Duodenal mucosa (tissue), 2 donors: Measurements from ENCODE around the gene DIDO1.

ENCODE experiments used
- H3K27ac ChIP-seq: one replicate; pipeline ENCODE4 v1.7.0; 2013; ENCODE audit warnings: low read depth, low read length
- H3K27me3 ChIP-seq, 2 donors: one replicate each; pipeline ENCODE4 v1.7.0; 2013; ENCODE audit warnings: low read length in 2 of 2, control low read depth in 1 of 2; ENCODE audit not compliant: insufficient read depth in 2 of 2, control insufficient read depth in 1 of 2
- H3K36me3 ChIP-seq, 2 donors: one replicate each; pipeline ENCODE4 v1.7.0; 2013; ENCODE audit warnings: low read length in 2 of 2, control low read depth in 1 of 2; ENCODE audit not compliant: insufficient read depth in 2 of 2, control insufficient read depth in 1 of 2
- H3K4me1 ChIP-seq, 2 donors: one replicate each; pipeline ENCODE4 v1.7.0; 2013; ENCODE audit warnings: low read length in 2 of 2, control low read depth in 1 of 2; ENCODE audit not compliant: insufficient read depth in 2 of 2, control insufficient read depth in 1 of 2
- H3K4me3 ChIP-seq, 2 donors: one replicate each; pipeline ENCODE4 v1.7.0; 2013; ENCODE audit warnings: low read length in 2 of 2, low read depth in 1 of 2
- H3K9ac ChIP-seq, 2 donors: one replicate each; pipeline ENCODE4 v1.7.0; 2013; ENCODE audit warnings: low read length in 2 of 2, low read depth in 1 of 2
- H3K9me3 ChIP-seq, 2 donors: one replicate each; pipeline ENCODE4 v1.7.0; 2013; ENCODE audit warnings: low read length in 2 of 2, control low read depth in 1 of 2; ENCODE audit not compliant: control insufficient read depth in 1 of 2

The DIDO1 gene

DNA sequence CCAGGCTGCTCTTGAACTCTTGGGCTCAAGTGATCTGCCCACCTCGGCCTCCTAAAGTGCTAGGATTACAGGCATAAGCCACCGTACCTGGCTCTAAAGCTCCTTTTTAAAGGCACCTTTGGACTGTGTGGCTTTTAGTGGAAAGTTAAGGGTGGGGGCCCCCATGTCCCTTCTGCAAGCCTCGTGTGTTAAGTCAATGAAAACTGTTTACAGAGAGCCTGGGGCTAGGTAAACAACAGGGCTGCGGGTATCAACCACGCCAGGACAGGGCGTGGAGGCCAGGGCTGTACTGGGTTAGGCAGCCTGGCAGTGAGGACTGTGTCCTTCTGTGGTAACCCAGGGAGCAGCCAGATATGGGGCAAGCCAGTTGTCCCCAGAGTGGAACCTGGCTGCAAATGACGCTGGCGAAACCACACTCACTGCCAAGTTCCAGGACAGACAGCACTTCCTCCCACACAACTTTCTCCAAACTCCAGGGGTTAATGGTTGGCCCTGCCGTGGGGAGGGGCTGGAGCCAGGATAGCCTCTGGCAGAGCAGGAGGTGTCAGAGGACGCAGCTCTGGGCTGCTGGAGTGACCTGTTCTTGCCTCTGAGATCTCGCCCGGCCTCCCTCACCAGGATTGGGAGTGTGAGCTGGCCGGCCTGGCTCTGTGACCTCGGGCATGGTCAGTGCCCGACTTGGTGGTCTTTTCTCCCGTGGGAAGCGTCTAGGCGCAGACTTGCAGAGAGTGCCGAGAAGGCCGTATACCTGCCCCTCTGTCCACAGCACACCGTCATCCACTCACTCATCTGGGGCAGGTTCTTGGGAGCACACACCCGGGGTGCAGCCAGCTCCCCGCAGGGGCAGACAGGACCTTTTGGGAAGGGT is 29.4 kb upstream of the DIDO1 start:
- peaks cover 0 to 10% of the 10 kb centered on the region in 2 donors for H3K36me3 ChIP-seq

DNA sequence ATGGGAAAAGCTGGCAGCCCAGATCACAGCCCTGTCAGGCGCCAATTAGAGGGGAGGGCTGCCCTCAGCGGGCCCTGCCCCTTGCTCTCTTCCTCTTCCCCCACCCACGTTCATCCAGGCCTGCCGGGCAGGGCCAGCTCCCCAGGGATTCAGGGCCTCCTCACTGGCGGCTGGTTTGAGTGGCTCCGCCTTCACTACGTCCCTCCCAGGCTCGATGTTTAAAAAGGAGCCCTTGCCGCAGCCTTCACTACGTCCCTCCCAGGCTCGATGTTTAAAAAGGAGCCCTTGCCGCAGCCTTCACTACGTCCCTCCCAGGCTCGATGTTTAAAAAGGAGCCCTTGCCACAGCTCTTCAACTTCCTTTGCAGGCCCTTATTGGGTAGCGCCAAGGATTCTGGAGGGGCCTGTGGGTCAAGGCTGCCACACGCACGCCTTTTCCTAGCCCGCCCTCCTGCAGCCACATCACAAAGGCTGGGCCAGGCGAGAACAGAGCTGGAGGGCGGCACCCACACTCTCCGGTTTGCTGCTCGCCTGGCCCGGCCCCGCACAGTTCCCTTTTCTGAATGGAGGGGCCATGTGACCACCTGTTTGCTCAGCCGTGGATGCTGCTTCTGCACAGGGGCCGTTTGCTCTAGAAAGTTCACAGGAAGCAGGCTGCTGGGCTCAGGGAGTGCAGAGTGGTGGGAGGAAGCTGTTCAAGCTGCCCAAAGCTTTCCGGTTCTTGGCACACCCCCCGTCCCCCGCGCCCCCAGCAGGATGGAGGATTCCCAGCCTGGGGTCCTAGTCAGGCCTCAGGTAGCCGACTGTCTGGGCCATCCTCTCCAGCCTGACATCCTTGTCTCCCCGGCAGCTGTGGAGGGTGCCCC is 27.8 kb upstream of the DIDO1 start:
- Histone ChIP-seq H3K27me3 (no peaks in the 10 kb centered on the region), H3K4me1 (peaks cover 12 to 31% of the 10 kb centered on the region in 2 donors), H3K27ac (peak overlapping the region; percentile 52), H3K9me3 (no peaks in the 10 kb centered on the region), H3K36me3 (peaks cover 4 to 12% of the 10 kb centered on the region in 2 donors), H3K4me3 (peak overlapping the region; percentile 50 to 65), H3K9ac (peak overlapping the region; percentile 46 to 69)

More for the DNA sequence above, 29.4 kb upstream of the DIDO1 start:
- H3K9ac ChIP-seq = peak overlapping the region in 1 of 2 donors; percentile 32
- H3K27me3 ChIP-seq = no peaks in the 10 kb centered on the region
- H3K27ac ChIP-seq = no peak overlapping the region
- peaks cover 12 to 31% of the 10 kb centered on the region in 2 donors for H3K4me1 ChIP-seq
- H3K9me3 ChIP-seq = no peaks in the 10 kb centered on the region
- no peak overlapping the region for H3K4me3 ChIP-seq

DNA sequence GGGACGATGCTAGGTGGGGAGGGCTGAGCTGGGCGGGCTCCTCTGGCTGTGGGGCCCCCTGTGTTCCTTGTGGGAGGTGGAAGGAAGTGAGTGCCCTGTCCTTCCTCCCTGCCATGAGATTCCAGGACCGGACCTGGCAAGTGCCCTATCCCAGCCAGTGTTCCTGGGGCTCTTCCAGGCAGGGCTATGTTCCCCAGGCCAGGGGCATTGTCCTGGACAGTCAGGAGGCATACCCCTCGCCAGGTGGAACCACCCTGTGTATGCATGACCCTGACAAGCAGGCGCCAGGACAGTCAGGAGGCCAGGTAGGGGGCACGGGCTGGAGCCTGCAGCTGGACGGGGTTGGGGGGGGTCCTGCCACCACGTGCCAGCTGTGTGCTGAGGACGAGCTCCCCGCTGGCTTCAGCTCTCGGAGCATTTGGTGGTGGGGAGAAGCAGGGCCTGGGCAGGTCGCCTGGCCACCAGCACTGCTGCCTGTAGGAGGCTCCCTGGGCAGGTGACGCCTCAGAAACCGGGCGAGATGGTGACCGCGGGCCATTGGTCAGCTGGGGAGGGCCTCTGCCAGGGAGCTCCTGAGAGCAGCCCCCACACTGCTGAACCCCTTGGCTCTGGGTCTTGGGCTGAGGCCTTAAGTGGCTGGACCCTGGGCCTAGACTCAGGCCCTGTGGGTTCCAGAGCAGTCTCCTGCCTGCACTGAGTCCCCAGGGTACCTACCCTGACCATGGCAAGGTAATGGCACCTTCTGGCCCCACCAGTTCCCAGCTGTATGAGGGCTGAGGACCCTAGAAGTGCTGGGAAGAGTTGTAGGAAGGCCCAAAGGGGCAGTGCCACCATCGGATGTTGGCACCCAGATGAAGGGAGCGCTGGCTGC is 26.9 kb upstream of the DIDO1 start:
- Histone ChIP-seq H3K9me3 (no peaks in the 10 kb centered on the region), H3K4me3 (peak overlapping the region; percentile 50 to 65), H3K9ac (peak overlapping the region; percentile 46 to 69), H3K36me3 (peaks cover 7 to 18% of the 10 kb centered on the region in 2 donors), H3K27me3 (no peaks in the 10 kb centered on the region), H3K4me1 (peaks cover 12 to 31% of the 10 kb centered on the region in 2 donors), H3K27ac (peak overlapping the region; percentile 52)

DNA sequence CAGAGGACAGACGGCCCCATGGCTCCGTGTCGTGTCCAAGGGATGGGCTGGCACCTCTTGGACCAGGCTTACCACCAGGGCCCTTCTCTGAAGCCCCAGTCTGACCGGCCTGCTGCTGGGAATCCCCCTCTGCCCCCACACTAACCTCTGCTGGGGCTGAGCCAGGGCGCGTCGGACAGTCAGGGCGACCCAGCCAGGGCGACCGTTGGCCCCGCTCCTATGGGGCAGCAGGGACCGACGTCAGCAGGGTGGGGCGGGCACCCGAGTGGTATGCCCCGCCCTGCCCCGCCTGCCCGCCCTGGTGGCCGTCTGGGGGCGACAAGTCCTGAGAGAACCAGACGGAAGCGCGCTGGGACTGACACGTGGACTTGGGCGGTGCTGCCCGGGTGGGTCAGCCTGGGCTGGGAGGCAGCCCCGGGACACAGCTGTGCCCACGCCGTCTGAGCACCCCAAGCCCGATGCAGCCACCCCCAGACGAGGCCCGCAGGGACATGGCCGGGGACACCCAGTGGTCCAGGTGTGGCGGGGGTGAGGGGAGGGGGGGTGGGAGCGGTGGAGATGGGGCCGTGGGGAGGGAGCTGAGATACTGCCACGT is 26.2 kb upstream of the DIDO1 start, which contains the start of gene SLC17A9:
Gene SLC17A9 (plus strand): TSS at position 337 of the 595 bp plus-strand sequence. CDS start 122 bp downstream, at position 459.
- no peaks in the 10 kb centered on the region for H3K27me3 ChIP-seq
- H3K9me3 ChIP-seq = no peaks in the 10 kb centered on the region

DNA sequence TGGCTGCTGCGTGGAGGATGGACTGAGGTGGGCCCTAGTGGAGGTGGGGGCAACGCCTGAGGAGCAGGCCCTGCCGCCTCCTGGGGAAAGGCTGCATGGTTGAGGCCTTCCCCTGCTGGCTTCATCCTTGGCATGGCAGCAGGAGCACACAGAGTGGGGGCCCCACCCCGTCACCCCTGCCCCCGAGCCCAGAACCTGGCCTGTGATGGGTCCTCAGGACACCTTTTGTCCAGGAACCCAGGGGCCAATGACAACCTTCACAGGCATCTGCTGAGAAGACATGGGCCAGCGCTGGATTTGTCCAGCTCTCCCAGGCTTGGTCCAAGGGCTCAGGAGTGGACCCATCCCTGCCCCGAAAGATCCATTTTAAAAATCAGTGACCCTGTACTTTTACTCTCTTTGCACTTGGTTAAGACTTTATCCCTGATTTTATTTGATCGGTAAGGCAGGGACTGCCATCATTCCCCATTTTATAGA is 25.6 kb upstream of the DIDO1 start:
- H3K27ac ChIP-seq = no peak overlapping the region
- no peaks in the 10 kb centered on the region for H3K9me3 ChIP-seq
- H3K4me3 ChIP-seq = peak overlapping the region; percentile 21 to 65
- peaks cover 12 to 31% of the 10 kb centered on the region in 2 donors for H3K4me1 ChIP-seq
- H3K36me3 ChIP-seq = peaks cover 7 to 19% of the 10 kb centered on the region in 2 donors
- no peak overlapping the region for H3K9ac ChIP-seq
- no peaks in the 10 kb centered on the region for H3K27me3 ChIP-seq

More for the DNA sequence above, 26.2 kb upstream of the DIDO1 start, which contains the start of gene SLC17A9:
- Histone ChIP-seq H3K36me3 (peaks cover 7 to 19% of the 10 kb centered on the region in 2 donors), H3K4me3 (peak within 1 kb of the TSS; percentile 50 to 65), H3K27ac (peak within 1 kb of the TSS; percentile 52), H3K9ac (peak within 1 kb of the TSS; percentile 46 to 69), H3K4me1 (peaks cover 12 to 31% of the 10 kb centered on the region in 2 donors)

DNA sequence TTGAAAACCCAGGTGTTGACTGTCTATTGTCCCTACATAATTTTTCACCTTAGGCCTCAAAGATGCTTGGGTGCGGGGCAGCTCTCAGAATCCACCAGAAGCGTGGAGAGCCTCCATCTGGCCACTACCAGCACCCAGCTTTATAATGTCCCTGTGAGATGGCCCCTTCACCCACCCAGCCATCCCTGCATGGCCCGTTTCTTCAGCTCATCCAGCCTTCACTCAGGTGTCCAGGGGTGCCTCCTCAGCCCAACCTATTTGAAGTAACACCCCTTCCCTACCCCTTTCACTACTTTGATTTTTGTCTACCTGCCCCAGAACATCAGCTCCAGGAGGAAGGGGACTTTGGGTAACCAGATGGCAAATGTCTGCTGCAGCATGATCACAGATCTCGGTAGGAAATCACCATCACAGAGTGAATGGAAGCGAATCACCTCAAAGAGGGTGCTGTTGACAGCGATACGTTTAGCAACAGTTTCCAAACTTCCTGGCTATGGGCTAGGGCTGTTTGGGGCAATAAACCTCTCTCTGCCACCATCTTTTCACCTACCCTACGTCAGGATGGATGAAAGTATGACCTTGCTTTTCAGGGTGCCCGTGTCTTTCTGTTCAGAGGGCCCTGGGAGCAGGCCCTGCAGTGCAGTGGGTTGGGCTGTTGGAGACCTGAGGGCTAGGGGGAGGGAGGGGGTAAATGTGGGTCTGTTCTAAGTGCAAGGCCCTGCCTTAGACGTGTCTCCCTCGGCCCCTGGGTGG is 25.0 kb upstream of the DIDO1 start:
- Histone ChIP-seq H3K4me1 (peaks cover 12 to 31% of the 10 kb centered on the region in 2 donors), H3K27ac (no peak overlapping the region), H3K4me3 (no peak overlapping the region)

DNA sequence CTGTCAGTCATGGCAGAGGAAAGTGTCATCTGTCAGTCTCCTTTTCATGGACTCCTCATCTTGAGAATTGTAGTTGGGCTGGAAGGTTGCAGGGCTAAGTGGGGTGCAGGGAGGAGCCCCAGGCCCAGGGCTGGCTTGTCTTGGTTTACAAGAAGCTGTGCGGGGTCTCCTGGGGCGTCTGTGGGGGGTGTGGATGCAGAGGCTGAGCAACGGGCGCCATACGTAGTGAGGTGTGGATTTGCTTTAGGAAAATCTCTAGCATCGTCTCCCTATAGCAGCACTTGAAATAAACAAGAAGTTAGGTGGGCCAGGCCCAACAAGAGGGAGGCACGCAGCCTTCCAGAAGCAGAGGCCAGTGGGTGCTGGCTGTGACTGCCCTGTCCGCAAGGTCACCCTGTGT is 24.4 kb upstream of the DIDO1 start:
- Histone ChIP-seq H3K9me3 (no peaks in the 10 kb centered on the region), H3K27ac (no peak overlapping the region), H3K9ac (no peak overlapping the region), H3K27me3 (no peaks in the 10 kb centered on the region), H3K4me3 (no peak overlapping the region), H3K4me1 (peaks cover 12 to 31% of the 10 kb centered on the region in 2 donors), H3K36me3 (peaks cover 8 to 31% of the 10 kb centered on the region in 2 donors)

More for the DNA sequence above, 25.0 kb upstream of the DIDO1 start:
- no peaks in the 10 kb centered on the region for H3K9me3 ChIP-seq
- no peak overlapping the region for H3K9ac ChIP-seq
- no peaks in the 10 kb centered on the region for H3K27me3 ChIP-seq
- peaks cover 7 to 25% of the 10 kb centered on the region in 2 donors for H3K36me3 ChIP-seq

DNA sequence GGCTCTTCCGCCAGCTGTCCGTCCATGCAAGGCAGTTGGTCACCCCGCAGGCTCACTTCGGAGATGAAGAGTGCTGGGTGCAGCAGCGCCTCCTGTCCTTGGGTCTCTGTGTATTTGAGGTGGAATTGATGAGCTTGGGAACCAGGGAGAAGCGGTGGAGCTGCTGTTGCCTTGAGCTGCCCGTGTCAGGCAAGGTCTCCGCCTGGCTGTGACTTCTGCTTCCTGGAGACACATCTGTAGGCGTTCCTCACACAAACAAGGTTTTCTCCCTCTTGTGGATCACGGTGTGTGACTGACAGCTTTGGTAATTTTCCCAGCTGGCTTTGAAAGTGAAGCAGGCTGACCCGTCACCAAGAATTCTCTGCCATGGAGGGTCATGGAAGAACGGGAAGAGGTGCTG is 23.7 kb upstream of the DIDO1 start:
- H3K36me3 ChIP-seq = peaks cover 13 to 38% of the 10 kb centered on the region in 2 donors
- H3K4me3 ChIP-seq = no peak overlapping the region
- peaks cover 12 to 29% of the 10 kb centered on the region in 2 donors for H3K4me1 ChIP-seq
- no peaks in the 10 kb centered on the region for H3K27me3 ChIP-seq
- H3K9ac ChIP-seq = no peak overlapping the region
- no peak overlapping the region for H3K27ac ChIP-seq
- H3K9me3 ChIP-seq = no peaks in the 10 kb centered on the region
